Measurements from ENCODE around the gene SIGLEC14.

- TF ChIP-seq POLR2A (IDR thresholded peaks at IDR 0.05; ENCODE audit: low read depth, low read length) (no peak), POLR2AphosphoS5 (IDR thresholded peaks at IDR 0.05; ENCODE audit: low read depth, low read length) (no peak), POU2F2 (IDR thresholded peaks at IDR 0.05; ENCODE audit: low read depth, low read length) (no peak), PAX5 (IDR thresholded peaks at IDR 0.05; ENCODE audit: insufficient read depth, low read length, severe bottlenecking) (no peak), SPI1 (IDR thresholded peaks at IDR 0.05; ENCODE audit: low read depth, low read length) (no peak)
Measured at GRCh38 chr19:51691074-51691583, 44.5 kb upstream of the SIGLEC14 start.
